ENCODE data around the gene CEBPA. TPM values are rescaled to one million over a fixed set of nuclear protein-coding genes. Genes with fewer than 3 reads are reported as not detected.

The CEBPA gene
- total and polyA plus RNA-seq, 9 donors: 0.92 to 6.1 (median 3.7) TPM

- DNase-seq: no peak
- H3K36me3 ChIP-seq: no peaks in the 10 kb centered on the region
- intact Hi-C loops (cut with DNase I): loop anchor here in 1 of 4 donors (10.0 kb wide), 1 partner anchor 84 kb away; no protein-coding TSS in a partner anchor
- H3K27me3 ChIP-seq: no peaks in the 10 kb centered on the region
- 56 to 62% (median 58%) methylated on average over 18 of the region's 18 CpGs for WGBS, 3 donors
- no peak overlapping the region for H3K4me3 ChIP-seq
- H3K27ac ChIP-seq: no peak overlapping the region
- TF ChIP-seq CTCF (IDR thresholded peaks at IDR 0.05) (no peak), POLR2A (IDR thresholded peaks at IDR 0.05) (no peak), EP300 (IDR thresholded peaks at IDR 0.05) (no peak)
- no peaks in the 10 kb centered on the region for H3K4me1 ChIP-seq (ENCODE audit: insufficient read depth)
- H3K9me3 ChIP-seq: no peaks in the 10 kb centered on the region
These were observed 8.4 kb upstream of the CEBPA start for GRCh38 chr19:33310606-33311325.

- 72 to 82% (median 80%) methylated on average over 10 of the region's 10 CpGs for WGBS, 3 donors
- TF ChIP-seq CTCF (IDR thresholded peaks at IDR 0.05) (no peak), POLR2A (IDR thresholded peaks at IDR 0.05) (no peak), EP300 (IDR thresholded peaks at IDR 0.05) (no peak)
- no peak overlapping the region for H3K4me3 ChIP-seq
- no peak overlapping the region for H3K27ac ChIP-seq
- no peaks in the 10 kb centered on the region for H3K9me3 ChIP-seq
- no peaks in the 10 kb centered on the region for H3K4me1 ChIP-seq (ENCODE audit: insufficient read depth)
- no peak for DNase-seq
- no peaks in the 10 kb centered on the region for H3K27me3 ChIP-seq
- intact Hi-C loops (cut with DNase I): loop anchor here in 2 of 4 donors (10.0 kb wide), 2 partner anchors 85 to 175 kb away; partner anchors contain the start of gene WDR88 (in 1 of the 2)
- no peaks in the 10 kb centered on the region for H3K36me3 ChIP-seq
These were observed 7.5 kb upstream of the CEBPA start for GRCh38 chr19:33309826-33310225.

- H3K9me3 ChIP-seq: no peaks in the 10 kb centered on the region
- H3K27me3 ChIP-seq: no peaks in the 10 kb centered on the region
- TF ChIP-seq POLR2A (IDR thresholded peaks at IDR 0.05) (no peak), CTCF (IDR thresholded peaks at IDR 0.05) (no peak), EP300 (IDR thresholded peaks at IDR 0.05) (no peak)
- DNase-seq: no peak
- no peaks in the 10 kb centered on the region for H3K36me3 ChIP-seq
- H3K27ac ChIP-seq: no peak overlapping the region
- H3K4me1 ChIP-seq (ENCODE audit: insufficient read depth): peaks cover 6% of the 10 kb centered on the region
- no peak overlapping the region for H3K4me3 ChIP-seq
- intact Hi-C loops (cut with DNase I): loop anchor here in 1 of 4 donors (10.0 kb wide), 1 partner anchor 172 kb away; the partner anchor contains the start of gene WDR88
- WGBS, 3 donors: 86 to 90% (median 88%) methylated on average over 12 of the region's 12 CpGs
These were observed 4.8 kb upstream of the CEBPA start for GRCh38 chr19:33306853-33307792.

GRCh38 chr19:33306191-33306590, 3.9 kb upstream of the CEBPA start:
- no peak overlapping the region for H3K4me3 ChIP-seq
- DNase-seq: no peak
- H3K27me3 ChIP-seq: no peaks in the 10 kb centered on the region
- TF ChIP-seq CTCF (IDR thresholded peaks at IDR 0.05) (no peak), POLR2A (IDR thresholded peaks at IDR 0.05) (no peak), EP300 (IDR thresholded peaks at IDR 0.05) (no peak)
- no peak overlapping the region for H3K27ac ChIP-seq
- H3K4me1 ChIP-seq (ENCODE audit: insufficient read depth): peaks cover 9% of the 10 kb centered on the region
- WGBS, 3 donors: 90 to 94% (median 94%) methylated on average over 5 of the region's 5 CpGs
- no peaks in the 10 kb centered on the region for H3K9me3 ChIP-seq
- no peaks in the 10 kb centered on the region for H3K36me3 ChIP-seq
- intact Hi-C loops (cut with DNase I): loop anchor here in 1 of 4 donors (10.0 kb wide), 1 partner anchor 171 kb away; the partner anchor contains the start of gene WDR88

Measured in ovary (tissue), 9 donors.